Endothelial cell of umbilical vein (primary cell): ENCODE measurements around the gene FAM174B. TPM values are rescaled to one million over a fixed set of nuclear protein-coding genes. Genes with fewer than 3 reads are reported as not detected.

Experiments used
- BruUV-seq: library from RNA; stranded (reverse); fragments of 400-500 nt; replicated peaks from 2 replicates; lab custom pipeline; 2021; lab: Mats Ljungman, UMichigan
- CTCF ChIA-PET: fragments of 300-600, 350-600 bp; sonication (Branson Sonifier 250); formaldehyde crosslinking; loops from one replicate; lab custom pipeline; 2021; ENCODE audit warnings: antibody characterized with exemption, inconsistent platforms; lab: Charles Lee
- POLR2A ChIA-PET: fragments of 300-600, 350-600 bp; sonication (Branson Sonifier 250); formaldehyde crosslinking; loops from one replicate; lab custom pipeline; 2021; ENCODE audit warnings: antibody characterized with exemption, inconsistent platforms; lab: Charles Lee
- DNase-seq: peaks from one replicate; pipeline ENCODE4 v3.0.0-alpha.2; 2011; ENCODE audit warnings: low read depth, low spot score
- FAIRE-seq: peaks from 2 replicates; lab custom pipeline; 2011; peaks lifted over from hg19 to GRCh38; lab: Jason Lieb, UNC
- H2AFZ ChIP-seq: 2 replicates; pipeline ENCODE4 v1.6.0; 2012; ENCODE audit warnings: low read depth, low read length, control low read depth, inconsistent platforms
- H3K27ac ChIP-seq: 2 replicates; pipeline ENCODE4 v1.5.1; 2011; ENCODE audit warnings: low read depth, mild to moderate bottlenecking, control low read depth, low read length, moderate library complexity; ENCODE audit not compliant: insufficient read depth
- H3K27me3 ChIP-seq, 2 experiments: 2 replicates each; pipeline versions ENCODE4 v1.6.0 to v1.6.1; 2011; ENCODE audit warnings: low read length in 2 of 2, mixed read lengths in 1 of 2; ENCODE audit not compliant: control insufficient read depth in 2 of 2, insufficient read depth in 2 of 2
- H3K36me3 ChIP-seq, 2 experiments: 2 replicates in 1 of 2; 3 replicates in 1 of 2; pipeline ENCODE4 v1.5.1; 2011; ENCODE audit warnings: low read length in 2 of 2, mild to moderate bottlenecking in 1 of 2, moderate library complexity in 1 of 2; ENCODE audit not compliant: control insufficient read depth in 2 of 2, insufficient read depth in 2 of 2; ENCODE audit errors: extremely low read depth in 1 of 2
- H3K4me1 ChIP-seq: 3 replicates; pipeline ENCODE4 v1.5.1; 2011; ENCODE audit warnings: mild to moderate bottlenecking, low read length; ENCODE audit not compliant: control insufficient read depth, insufficient read depth; ENCODE audit errors: extremely low read depth
- H3K4me2 ChIP-seq: 2 replicates; pipeline ENCODE4 v1.6.1; 2011; ENCODE audit warnings: low read length, control low read depth, mixed read lengths; ENCODE audit not compliant: insufficient read depth
- H3K4me3 ChIP-seq, 3 experiments: fragments of 200-600 bp in 1 of 3; sonication (generic), shearing (Covaris generic) in 1 of 3; replicated peaks in 1 of 3; 2 replicates each; pipeline ENCODE4 v1.5.1; 2011 to 2016; ENCODE audit warnings: control low read depth in 3 of 3, low read length in 3 of 3, mild to moderate bottlenecking in 2 of 3, inconsistent platforms in 1 of 3, low read depth in 1 of 3, moderate library complexity in 1 of 3; ENCODE audit not compliant: insufficient read depth in 1 of 3
- H3K79me2 ChIP-seq: 2 replicates; pipeline ENCODE4 v1.6.0; 2012; ENCODE audit warnings: low read length, inconsistent platforms; ENCODE audit not compliant: control insufficient read depth, insufficient read depth
- H3K9ac ChIP-seq: replicated peaks from 2 replicates; pipeline ENCODE3; 2011; ENCODE audit warnings: low read length, control low read depth; ENCODE audit not compliant: insufficient read depth; ENCODE audit errors: extremely low read depth
- H3K9me1 ChIP-seq: replicated peaks from 3 replicates; pipeline ENCODE4 v1.6.0; 2011; ENCODE audit warnings: mild to moderate bottlenecking, low read length; ENCODE audit not compliant: control insufficient read depth, insufficient read depth; ENCODE audit errors: extremely low read depth
- H3K9me3 ChIP-seq: replicated peaks from 2 replicates; pipeline ENCODE4 v1.5.1; 2012; ENCODE audit warnings: low read length, inconsistent platforms; ENCODE audit not compliant: control insufficient read depth, insufficient read depth
- H4K20me1 ChIP-seq: replicated peaks from 2 replicates; pipeline ENCODE3; 2011; ENCODE audit warnings: mild to moderate bottlenecking, low read length; ENCODE audit not compliant: control insufficient read depth, insufficient read depth; ENCODE audit errors: extremely low read depth
- CTCF ChIP-seq, 2 donors: IDR thresholded peaks; 1 replicate in 1 of 2; 2 replicates in 1 of 2; pipeline ENCODE4 v1.5.1; 2011; ENCODE audit warnings: low read length in 2 of 2, mild to moderate bottlenecking in 2 of 2, moderate library complexity in 2 of 2, control low read depth in 1 of 2, inconsistent platforms in 1 of 2, low read depth in 1 of 2; ENCODE audit not compliant: insufficient read depth in 1 of 2; ENCODE audit errors: extremely low read depth in 1 of 2
- EZH2 ChIP-seq: IDR thresholded peaks from 2 replicates; pipeline ENCODE4 v1.6.1; 2012; ENCODE audit warnings: borderline replicate concordance, low read depth, mild to moderate bottlenecking, moderate library complexity, low read length, inconsistent platforms; ENCODE audit not compliant: severe bottlenecking
- FOS ChIP-seq: IDR thresholded peaks from 2 replicates; pipeline ENCODE4 v1.6.1; 2011; ENCODE audit warnings: mild to moderate bottlenecking, low read length, moderate library complexity, borderline replicate concordance; ENCODE audit not compliant: insufficient read depth
- GATA2 ChIP-seq: IDR thresholded peaks from 2 replicates; pipeline ENCODE4 v1.7.0; 2011; ENCODE audit warnings: low read depth, mild to moderate bottlenecking, moderate library complexity, mixed read lengths, low read length; ENCODE audit not compliant: insufficient read length, insufficient read depth
- JUN ChIP-seq: IDR thresholded peaks from 2 replicates; pipeline ENCODE4 v1.6.1; 2011; ENCODE audit warnings: borderline replicate concordance, low read depth; ENCODE audit not compliant: insufficient read length, insufficient read depth
- MAX ChIP-seq: IDR thresholded peaks from 2 replicates; pipeline ENCODE4 v1.6.1; 2011; ENCODE audit not compliant: insufficient read depth, insufficient read length
- MYC ChIP-seq: IDR thresholded peaks from one replicate; pipeline ENCODE4 v1.6.1; 2011; ENCODE audit warnings: mild to moderate bottlenecking, low read depth, low read length
- POLR2A ChIP-seq: IDR thresholded peaks from 2 replicates; pipeline ENCODE4 v1.6.1; 2012; ENCODE audit warnings: low read depth, mild to moderate bottlenecking, control low read depth, low read length
- POLR2AphosphoS5 ChIP-seq: IDR thresholded peaks from 2 replicates; pipeline ENCODE4 v1.6.1; 2012; ENCODE audit warnings: low read depth, mild to moderate bottlenecking, control low read depth, low read length, moderate library complexity; ENCODE audit not compliant: insufficient read depth
- dilution Hi-C: fragments of 300-500 bp; cut with MboI; formaldehyde crosslinking; loops from one replicate; pipeline ENCODE4 v1.15.0; 2019; ENCODE audit warnings: low sequenced_read_pairs; ENCODE audit not compliant: extremely low pct_ligation_motif_present
- intact Hi-C: fragments of 100-400 bp; cut with micrococcal nuclease; formaldehyde crosslinking; loops from one replicate; pipeline ENCODE4 v1.10.0; 2022
- polyA plus RNA-seq, 4 experiments: library from polyadenylated mRNA; depleted of rRNA in 3 of 4; stranded (reverse) in 3 of 4; unstranded in 1 of 4; fragments of >200 nt; gene quantifications; 2 replicates each; pipeline versions ENCODE4 v1.2.1 to v1.2.3, GENCODE V29; 2011 to 2012; ENCODE audit warnings: missing spikeins in 1 of 4
- total RNA-seq: library from RNA; stranded (reverse); gene quantifications from 2 replicates; pipeline ENCODE4 v1.2.3, GENCODE V29; 2021

Gene FAM174B
- total and polyA plus RNA-seq, 2 donors (not counting 3 experiments of a cell fraction or from before 2014, with no cell fraction given): 25.9 to 30.2 TPM

GRCh38 chr15:92676561-92676960, 21.0 kb upstream of the FAM174B start:
- Histone ChIP-seq H3K27ac (no peak overlapping the region), H3K9ac (no peak overlapping the region), H3K9me1 (no peaks in the 10 kb centered on the region), H3K4me1 (peaks cover 5% of the 10 kb centered on the region), H3K36me3 (no peaks in the 10 kb centered on the region), H3K79me2 (no peaks in the 10 kb centered on the region), H3K27me3 (no peaks in the 10 kb centered on the region), H3K9me3 (no peaks in the 10 kb centered on the region), H3K4me3 (no peak overlapping the region), H4K20me1 (no peaks in the 10 kb centered on the region), H2AFZ (no peak overlapping the region), H3K4me2 (no peak overlapping the region)
- dilution Hi-C loops: no loop called here
- intact Hi-C loops: no loop called here
- no TSS peak for BruUV-seq
- FAIRE-seq (no peak), DNase-seq (no peak)
- TF ChIP-seq POLR2A: no peak
- no peak for TF ChIP-seq MYC
- TF ChIP-seq CTCF (IDR thresholded peaks at IDR 0.05; ENCODE audit: extremely low read depth in 1 of 2, insufficient read depth in 1 of 2, low read depth in 1 of 2, low read length in 2 of 2): no peak
- TF ChIP-seq GATA2: no peak
- no peak for TF ChIP-seq POLR2AphosphoS5
- no peak for TF ChIP-seq EZH2
- TF ChIP-seq MAX: no peak
- TF ChIP-seq FOS: no peak
- TF ChIP-seq JUN: no peak
- ChIA-PET POLR2A (no interaction called here), CTCF (interaction anchor here (1.4 to 3.3 kb wide), 2 partner anchors 38 to 155 kb away, joined by 3 to 14 read pairs; no protein-coding TSS in a partner anchor)
